A549 (cell line): Measurements from ENCODE around the gene CYP24A1. TPM values are rescaled to one million over a fixed set of nuclear protein-coding genes. Genes with fewer than 3 reads are reported as not detected.

Experiments used
- ATAC-seq, 2 experiments: fragments of 200-7000 bp in 1 of 2; fragments of >200 bp in 1 of 2; cut with Nextera tagmentation in 1 of 2; cut with Tn5 transposase in 1 of 2; 3 replicates each; pipeline versions ENCODE4 v1.8.0 to v1.9.1; 2018 to 2020; ENCODE audit warnings: mild to moderate bottlenecking in 1 of 2, moderate library complexity in 1 of 2
- CTCF ChIA-PET: fragments of 300-600 bp; sonication (Branson Sonifier 250); formaldehyde crosslinking; extraction: SDS; loops from one replicate; lab custom pipeline; 2021; ENCODE audit warnings: antibody characterized with exemption, inconsistent platforms; lab: Yijun Ruan, JAX
- POLR2A ChIA-PET: fragments of 350-600 bp; formaldehyde crosslinking; extraction: SDS; loops from one replicate; lab custom pipeline; 2021; ENCODE audit warnings: antibody characterized with exemption, inconsistent platforms; lab: Yijun Ruan, JAX
- DNase-seq, 2 experiments: peaks; one replicate each; pipeline versions ENCODE4 v3.0.0 to v3.0.0-alpha.2; 2011 to 2016; ENCODE audit warnings: low read depth in 1 of 2, low spot score in 1 of 2
- FAIRE-seq: peaks from 2 replicates; lab custom pipeline; 2011; peaks lifted over from hg19 to GRCh38; lab: Jason Lieb, UNC
- H3K27ac ChIP-seq, 2 experiments: fragments of >200 bp; sonication (Bioruptor Twin); formaldehyde crosslinking; 3 replicates each; pipeline ENCODE4 v1.5.1; 2016 to 2017
- H3K4me1 ChIP-seq: fragments of >200 bp; sonication (Bioruptor Twin); formaldehyde crosslinking; 3 replicates; pipeline ENCODE4 v1.6.1; 2016
- H3K4me2 ChIP-seq: fragments of >200 bp; sonication (Bioruptor Twin); formaldehyde crosslinking; 3 replicates; pipeline ENCODE4 v1.6.1; 2016
- H3K4me3 ChIP-seq: fragments of >200 bp; sonication (Bioruptor Twin); formaldehyde crosslinking; 3 replicates; pipeline ENCODE4 v1.5.1; 2016
- H3K9me3 ChIP-seq: fragments of >200 bp; sonication (Bioruptor Twin); formaldehyde crosslinking; 3 replicates; pipeline ENCODE4 v1.6.1; 2016
- CBX2 ChIP-seq: fragments of 200-600 bp; sonication (generic); IDR thresholded peaks from 2 replicates; pipeline ENCODE4 v1.6.1; 2016; ENCODE audit warnings: low read depth, mild to moderate bottlenecking, borderline replicate concordance
- CEBPB ChIP-seq, 2 experiments: fragments of >200 bp in 1 of 2; sonication (Bioruptor Twin) in 1 of 2; formaldehyde crosslinking in 1 of 2; IDR thresholded peaks; 2 replicates each; pipeline ENCODE4 v1.6.1; 2012 to 2016
- CHD2 ChIP-seq: fragments of 150-350 bp; IDR thresholded peaks from 2 replicates; pipeline ENCODE4 v1.6.1; 2014; ENCODE audit warnings: low read length; ENCODE audit not compliant: partially characterized antibody
- CHD4 ChIP-seq: fragments of 200-600 bp; sonication (generic); IDR thresholded peaks from 2 replicates; pipeline ENCODE4 v1.6.1; 2016; ENCODE audit warnings: antibody characterized with exemption, mild to moderate bottlenecking, borderline replicate concordance
- EHF ChIP-seq: fragments of 250-450 bp; sonication (Bioruptor Pico); IDR thresholded peaks from 2 replicates; pipeline ENCODE4 v1.5.0; 2020; ENCODE audit warnings: mild to moderate bottlenecking
- EHMT2 ChIP-seq: fragments of 200-600 bp; sonication (generic); IDR thresholded peaks from 2 replicates; pipeline ENCODE4 v1.6.1; 2016; ENCODE audit warnings: antibody characterized with exemption, low read depth, mild to moderate bottlenecking, moderate library complexity
- EP300 ChIP-seq, 2 experiments: fragments of >200 bp; sonication (Bioruptor Twin); formaldehyde crosslinking; IDR thresholded peaks; 2 replicates in 1 of 2; 3 replicates in 1 of 2; pipeline ENCODE4 v1.6.1; 2016 to 2017
- ESRRA ChIP-seq: fragments of 150-350 bp; IDR thresholded peaks from 2 replicates; pipeline ENCODE4 v1.6.1; 2014; ENCODE audit warnings: mild to moderate bottlenecking, low read length, borderline replicate concordance
- FOSB ChIP-seq: fragments of 250-450 bp; sonication (Bioruptor Pico); IDR thresholded peaks from 2 replicates; pipeline ENCODE4 v1.5.0; 2020; ENCODE audit warnings: mild to moderate bottlenecking, moderate library complexity
- FOSL2 ChIP-seq, 2 experiments: fragments of 450-650 bp in 1 of 2; fragments of >200 bp in 1 of 2; sonication (Bioruptor Twin) in 1 of 2; formaldehyde crosslinking; IDR thresholded peaks; 2 replicates each; pipeline versions ENCODE4 v1.5.0 to v1.6.1; 2016 to 2020; ENCODE audit warnings: mild to moderate bottlenecking in 1 of 2, moderate library complexity in 1 of 2
- FOXS1 ChIP-seq: fragments of 250-450 bp; sonication (Bioruptor Pico); IDR thresholded peaks from 2 replicates; pipeline ENCODE4 v1.5.0; 2020; ENCODE audit warnings: mild to moderate bottlenecking, moderate library complexity
- GATA3 ChIP-seq: IDR thresholded peaks from 2 replicates; pipeline ENCODE4 v1.6.1; 2012; ENCODE audit warnings: borderline replicate concordance
- HOXA7 ChIP-seq: fragments of 250-450 bp; sonication (Bioruptor Pico); IDR thresholded peaks from 2 replicates; pipeline ENCODE4 v1.5.0; 2020; ENCODE audit warnings: mild to moderate bottlenecking, moderate library complexity
- HOXB13 ChIP-seq: fragments of 250-450 bp; sonication (Bioruptor Pico); IDR thresholded peaks from 2 replicates; pipeline ENCODE4 v1.5.0; 2020; ENCODE audit warnings: low read depth, mild to moderate bottlenecking, moderate library complexity
- JUN ChIP-seq, 2 experiments: fragments of >200 bp; sonication (Bioruptor Twin); formaldehyde crosslinking; IDR thresholded peaks; 2 replicates in 1 of 2; 3 replicates in 1 of 2; pipeline ENCODE4 v1.6.1; 2016 to 2017
- KDM1A ChIP-seq: fragments of 200-600 bp; sonication (generic); IDR thresholded peaks from 2 replicates; pipeline ENCODE4 v1.6.1; 2016; ENCODE audit warnings: low read depth, mild to moderate bottlenecking
- KDM5A ChIP-seq: fragments of 200-600 bp; sonication (generic); IDR thresholded peaks from 2 replicates; pipeline ENCODE4 v1.6.1; 2016; ENCODE audit warnings: antibody characterized with exemption, mild to moderate bottlenecking
- PHF8 ChIP-seq: fragments of 200-600 bp; sonication (generic); IDR thresholded peaks from 2 replicates; pipeline ENCODE4 v1.6.1; 2016; ENCODE audit warnings: low read depth, mild to moderate bottlenecking, antibody characterized with exemption, moderate library complexity, borderline replicate concordance
- POLR2A ChIP-seq: IDR thresholded peaks from 2 replicates; pipeline ENCODE4 v1.6.1; 2012; ENCODE audit warnings: mild to moderate bottlenecking, low read length
- POLR2AphosphoS2 ChIP-seq: conservative IDR thresholded peaks from 2 replicates; pipeline ENCODE4 v1.6.1; 2012; ENCODE audit warnings: low read length, improper control_type of control experiment, inconsistent platforms
- RARB ChIP-seq: fragments of 250-450 bp; sonication (Bioruptor Pico); IDR thresholded peaks from 2 replicates; pipeline ENCODE4 v1.8.0; 2021; ENCODE audit warnings: mild to moderate bottlenecking, moderate library complexity
- RCOR1 ChIP-seq: fragments of 150-350 bp; IDR thresholded peaks from 2 replicates; pipeline ENCODE4 v1.6.1; 2014; ENCODE audit warnings: antibody characterized with exemption, low read length, low read depth
- SMC3 ChIP-seq: fragments of >200 bp; sonication (Bioruptor Twin); formaldehyde crosslinking; IDR thresholded peaks from 3 replicates; pipeline ENCODE4 v1.6.1; 2018; ENCODE audit warnings: inconsistent platforms
- SREBF2 ChIP-seq: fragments of 450-650 bp; IDR thresholded peaks from 2 replicates; pipeline ENCODE4 v1.6.1; 2014; ENCODE audit warnings: mild to moderate bottlenecking, moderate library complexity
- TFCP2L1 ChIP-seq: fragments of 250-450 bp; sonication (Bioruptor Pico); IDR thresholded peaks from 2 replicates; pipeline ENCODE4 v1.5.0; 2021; ENCODE audit warnings: mild to moderate bottlenecking
- TP53 ChIP-seq: fragments of 250-450 bp; sonication (Bioruptor Pico); IDR thresholded peaks from 2 replicates; pipeline ENCODE4 v1.5.0; 2021; ENCODE audit warnings: mild to moderate bottlenecking, moderate library complexity
- ZFP36 ChIP-seq: fragments of 450-650 bp; IDR thresholded peaks from 2 replicates; pipeline ENCODE4 v1.6.1; 2014; ENCODE audit warnings: borderline replicate concordance; ENCODE audit not compliant: partially characterized antibody
- ZNF302 ChIP-seq: fragments of 250-450 bp; sonication (Bioruptor Pico); IDR thresholded peaks from 2 replicates; pipeline ENCODE4 v1.9.0; 2021; ENCODE audit warnings: inconsistent platforms, mild to moderate bottlenecking, moderate library complexity
- ZSCAN20 ChIP-seq: fragments of 250-450 bp; sonication (Bioruptor Pico); IDR thresholded peaks from 2 replicates; pipeline ENCODE4 v1.8.0; 2022; ENCODE audit warnings: mild to moderate bottlenecking, moderate library complexity
- WGBS: methylation state at CpG from one replicate; pipeline ENCODE4 v1.1.6; 2017; ENCODE audit errors: missing lambda C conversion rate; 5-methylcytosine and 5-hydroxymethylcytosine counted together
- polyA plus RNA-seq, 4 experiments: library from polyadenylated mRNA; depleted of rRNA in 3 of 4; stranded (reverse); fragments of >200 nt; fragmentation: RNase III in 1 of 4; extraction: RNeasy Plus Mini Kit Qiagen cat#74134 plus additional on column Dnase treatment in 1 of 4; gene quantifications; 2 replicates in 3 of 4; 3 replicates in 1 of 4; pipeline ENCODE4 v1.2.3, GENCODE V29; 2011 to 2017
- TF ChIP-seq, protein P1 (sequence below): IDR thresholded peaks from 2 replicates; pipeline ENCODE4 v1.6.1; 2012
- TF ChIP-seq, protein P2 (sequence below): fragments of 250-450 bp; sonication (Bioruptor Pico); IDR thresholded peaks from 2 replicates; pipeline ENCODE4 v1.5.0; 2020; ENCODE audit warnings: low read depth, mild to moderate bottlenecking, moderate library complexity
- TF ChIP-seq, protein P3 (sequence below): fragments of >200 bp; sonication (Bioruptor Twin); formaldehyde crosslinking; IDR thresholded peaks from 2 replicates; pipeline ENCODE4 v1.6.1; 2016

Gene CYP24A1
- polyA plus RNA-seq, 2 of the 4 experiments (the other 2 are of a cell fraction), result 722 to 1,617 TPM

DNA sequence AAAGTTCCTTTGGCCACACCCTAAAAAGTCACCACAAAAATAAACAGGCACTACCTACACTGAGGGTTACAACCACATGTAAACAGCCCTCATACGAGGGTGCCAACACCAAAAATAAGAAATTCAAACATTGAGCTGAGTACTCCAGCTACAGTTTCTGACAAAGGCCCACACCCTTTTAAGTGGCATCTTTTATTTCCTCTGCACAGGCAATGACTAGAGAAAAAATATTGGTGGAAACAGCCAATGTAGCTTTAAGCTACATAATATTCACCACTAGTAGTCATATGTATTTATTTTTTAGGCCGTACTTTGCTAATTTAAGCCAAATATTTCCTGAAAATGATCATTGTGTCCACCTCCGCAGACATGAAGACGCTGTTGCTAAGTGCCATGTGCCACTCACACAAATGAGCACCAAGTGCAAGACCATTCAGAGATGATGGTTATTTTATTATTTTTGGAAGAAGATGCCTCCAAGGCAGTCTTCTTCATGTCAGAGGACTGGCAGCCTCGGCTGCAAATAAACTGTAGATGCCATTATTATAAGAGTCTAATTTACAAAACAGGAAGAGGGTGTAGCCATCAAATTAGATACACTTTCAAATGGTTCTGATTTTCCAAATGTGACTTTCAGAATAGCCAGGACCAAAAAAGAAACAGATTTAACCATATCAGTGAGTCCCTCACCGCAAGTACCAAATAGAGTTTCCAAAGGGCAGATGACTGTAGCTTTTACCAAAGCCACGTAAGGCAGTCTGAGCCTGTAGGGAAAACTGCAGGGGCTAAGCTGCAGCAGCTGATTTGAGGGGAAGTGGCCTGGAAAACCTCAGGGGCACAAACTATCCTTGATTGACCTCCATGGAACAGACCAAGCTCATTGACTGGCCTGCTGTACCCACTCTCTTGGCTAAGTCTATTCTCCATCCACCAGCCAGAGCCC, 13.4 kb downstream of the CYP24A1 start:
- ATAC-seq (peak; percentile 23 to 33; a peak in 5 of 6 replicates), FAIRE-seq (no peak)
- 14% methylated on average over 7 of the region's 7 CpGs for WGBS
- peaks cover 100% of the 10 kb centered on the region for H3K4me1 ChIP-seq
- no peak for TF ChIP-seq ZSCAN20 (CRISPR knock-in tag)
- TF ChIP-seq TFCP2L1 (CRISPR knock-in tag), result peak; percentile 10; the same call in 1 of the 2 replicates
- TF ChIP-seq, protein P1, sequence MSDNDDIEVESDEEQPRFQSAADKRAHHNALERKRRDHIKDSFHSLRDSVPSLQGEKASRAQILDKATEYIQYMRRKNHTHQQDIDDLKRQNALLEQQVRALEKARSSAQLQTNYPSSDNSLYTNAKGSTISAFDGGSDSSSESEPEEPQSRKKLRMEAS, result peak; percentile 36; the same call in 1 of the 2 replicates
- 0 out of 2 replicates have a peak, but pooled peaks have one; percentile 56 for TF ChIP-seq HOXB13 (CRISPR knock-in tag)
- peak; percentile 12; the same call in 1 of the 2 replicates for TF ChIP-seq EHF (CRISPR knock-in tag)
- TF ChIP-seq, protein P2, sequence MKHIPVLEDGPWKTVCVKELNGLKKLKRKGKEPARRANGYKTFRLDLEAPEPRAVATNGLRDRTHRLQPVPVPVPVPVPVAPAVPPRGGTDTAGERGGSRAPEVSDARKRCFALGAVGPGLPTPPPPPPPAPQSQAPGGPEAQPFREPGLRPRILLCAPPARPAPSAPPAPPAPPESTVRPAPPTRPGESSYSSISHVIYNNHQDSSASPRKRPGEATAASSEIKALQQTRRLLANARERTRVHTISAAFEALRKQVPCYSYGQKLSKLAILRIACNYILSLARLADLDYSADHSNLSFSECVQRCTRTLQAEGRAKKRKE (CRISPR knock-in tag), result peak; percentile 75; the same call in 1 of the 2 replicates
- 0 out of 2 replicates have a peak, but pooled peaks have one; percentile 83 for TF ChIP-seq POLR2AphosphoS2
- no peak for TF ChIP-seq RCOR1
- no peak for TF ChIP-seq EHMT2
- TF ChIP-seq HOXA7 (CRISPR knock-in tag), result peak; percentile 47
- 0 out of 3 replicates have a peak, but pooled peaks have one; percentile 6 for TF ChIP-seq SMC3
- peak; percentile 16 for TF ChIP-seq RARB (CRISPR knock-in tag)
- TF ChIP-seq GATA3, result no peak
- TF ChIP-seq, all 56 proteins: peak for 9
- Histone ChIP-seq H3K4me3 (peak overlapping the region; percentile 20; the same call in 2 of the 3 replicates), H3K27ac (peak overlapping the region; percentile 93 to 100), H3K9me3 (no peaks in the 10 kb centered on the region), H3K4me2 (peak overlapping the region; percentile 93)
- CTCF ChIA-PET, result interaction anchor here (0.6 to 3.5 kb wide), 8 partner anchors 10 to 64 kb away, joined by 3 to 22 read pairs (median 8); partner anchors contain the start of gene PFDN4
- POLR2A ChIA-PET, result interaction anchor here (0.6 to 5.0 kb wide), 9 partner anchors 10 to 419 kb away, joined by 3 to 69 read pairs (median 8); partner anchors contain the start of gene CYP24A1
- peak in 1 of 2 experiments; percentile 72 for DNase-seq

DNA sequence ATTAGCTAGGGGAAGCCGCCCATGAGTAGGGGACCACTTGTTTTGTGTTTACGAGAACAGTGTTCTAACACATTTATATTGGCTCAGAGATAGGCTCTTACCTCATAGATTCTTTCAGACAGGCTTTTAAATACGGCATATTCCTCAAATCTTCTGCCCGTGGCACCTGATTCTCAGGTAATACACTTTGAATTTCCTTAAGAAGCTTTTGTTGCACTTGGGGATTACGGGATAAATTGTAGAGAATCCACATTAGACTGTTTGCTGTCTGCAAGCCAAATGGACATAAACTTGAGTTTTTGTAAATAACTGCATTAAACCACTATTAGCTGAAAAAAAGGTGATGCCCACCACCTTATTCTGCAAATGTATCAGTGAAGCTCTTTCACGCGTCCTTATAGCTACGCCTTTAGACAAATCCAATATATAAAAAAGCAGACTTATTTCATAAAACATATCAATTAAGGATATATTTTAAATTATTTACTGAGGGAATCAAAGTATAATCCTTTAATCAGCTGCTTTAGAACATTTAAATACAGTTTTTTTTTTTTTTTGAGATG, 14.8 kb downstream of the CYP24A1 start:
- Histone ChIP-seq H3K4me2 (peak overlapping the region; percentile 93), H3K27ac (peak overlapping the region; percentile 93 to 100), H3K4me3 (peak overlapping the region; percentile 13; the same call in 1 of the 3 replicates), H3K4me1 (peaks cover 100% of the 10 kb centered on the region), H3K9me3 (no peaks in the 10 kb centered on the region)
- ATAC-seq (no peak), FAIRE-seq (peak; percentile 23), DNase-seq (peak in 1 of 2 experiments; percentile 50)
- 68% methylated on average over 8 of the region's 8 CpGs for WGBS
- POLR2A ChIA-PET, result interaction anchor here (0.9 to 2.2 kb wide), 8 partner anchors 9 to 43 kb away, joined by 3 to 9 read pairs (median 7); partner anchors contain the start of gene CYP24A1
- CTCF ChIA-PET, result interaction anchor here (0.7 to 3.5 kb wide), 7 partner anchors 8 to 62 kb away, joined by 3 to 22 read pairs (median 10); partner anchors contain the start of gene CYP24A1
- TF ChIP-seq CEBPB (IDR thresholded peaks at IDR 0.05) (no peak), HOXB13 (CRISPR knock-in tag) (no peak), SREBF2 (no peak), CBX2 (no peak), KDM5A (no peak), GATA3 (no peak), JUN (IDR thresholded peaks at IDR 0.05) (peak; percentile 5 to 56; a peak in 2 of 5 replicates), FOSB (peak; percentile 60; the same call in 1 of the 2 replicates), ZFP36 (no peak), CHD4 (no peak), CHD2 (no peak), TFCP2L1 (CRISPR knock-in tag) (0 out of 2 replicates have a peak, but pooled peaks have one; percentile 27), TP53 (CRISPR knock-in tag) (peak; percentile 50; the same call in 1 of the 2 replicates), RARB (CRISPR knock-in tag) (peak; percentile 39; the same call in 1 of the 2 replicates), RCOR1 (no peak), FOXS1 (CRISPR knock-in tag) (no peak), EHMT2 (no peak), FOSL2 (IDR thresholded peaks at IDR 0.05) (no peak), FOSL2 (CRISPR knock-in tag; IDR thresholded peaks at IDR 0.05) (no peak), POLR2AphosphoS2 (peak; percentile 96), PHF8 (no peak), ZNF302 (CRISPR knock-in tag) (no peak), KDM1A (no peak), POLR2A (no peak), EP300 (IDR thresholded peaks at IDR 0.05) (no peak), ESRRA (no peak)
- TF ChIP-seq, protein P3, sequence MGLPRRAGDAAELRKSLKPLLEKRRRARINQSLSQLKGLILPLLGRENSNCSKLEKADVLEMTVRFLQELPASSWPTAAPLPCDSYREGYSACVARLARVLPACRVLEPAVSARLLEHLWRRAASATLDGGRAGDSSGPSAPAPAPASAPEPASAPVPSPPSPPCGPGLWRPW, result no peak
- TF ChIP-seq, protein P1, result no peak
